HG02981 (cell line): Measurements from ENCODE around the gene GJC2.
"Not testable (repeated sequence)": the region's sequence is repeated elsewhere in the genome, so short reads cannot be mapped to it uniquely, and the experiment has no call there.

ENCODE experiments used
- ATAC-seq: cut with Tn5 transposase; IDR thresholded peaks from one replicate; pipeline ENCODE4 v1.9.1; 2021; ENCODE audit warnings: mild to moderate bottlenecking, moderate library complexity; ENCODE audit not compliant: unreplicated experiment

The GJC2 gene

GRCh38 chr1:228170666-228171065 lies 20.9 kb downstream of the GJC2 start:
- ATAC-seq, result no peak

- no peak for ATAC-seq
Measured at GRCh38 chr1:228171221-228171891, 21.6 kb downstream of the GJC2 start.

DNA sequence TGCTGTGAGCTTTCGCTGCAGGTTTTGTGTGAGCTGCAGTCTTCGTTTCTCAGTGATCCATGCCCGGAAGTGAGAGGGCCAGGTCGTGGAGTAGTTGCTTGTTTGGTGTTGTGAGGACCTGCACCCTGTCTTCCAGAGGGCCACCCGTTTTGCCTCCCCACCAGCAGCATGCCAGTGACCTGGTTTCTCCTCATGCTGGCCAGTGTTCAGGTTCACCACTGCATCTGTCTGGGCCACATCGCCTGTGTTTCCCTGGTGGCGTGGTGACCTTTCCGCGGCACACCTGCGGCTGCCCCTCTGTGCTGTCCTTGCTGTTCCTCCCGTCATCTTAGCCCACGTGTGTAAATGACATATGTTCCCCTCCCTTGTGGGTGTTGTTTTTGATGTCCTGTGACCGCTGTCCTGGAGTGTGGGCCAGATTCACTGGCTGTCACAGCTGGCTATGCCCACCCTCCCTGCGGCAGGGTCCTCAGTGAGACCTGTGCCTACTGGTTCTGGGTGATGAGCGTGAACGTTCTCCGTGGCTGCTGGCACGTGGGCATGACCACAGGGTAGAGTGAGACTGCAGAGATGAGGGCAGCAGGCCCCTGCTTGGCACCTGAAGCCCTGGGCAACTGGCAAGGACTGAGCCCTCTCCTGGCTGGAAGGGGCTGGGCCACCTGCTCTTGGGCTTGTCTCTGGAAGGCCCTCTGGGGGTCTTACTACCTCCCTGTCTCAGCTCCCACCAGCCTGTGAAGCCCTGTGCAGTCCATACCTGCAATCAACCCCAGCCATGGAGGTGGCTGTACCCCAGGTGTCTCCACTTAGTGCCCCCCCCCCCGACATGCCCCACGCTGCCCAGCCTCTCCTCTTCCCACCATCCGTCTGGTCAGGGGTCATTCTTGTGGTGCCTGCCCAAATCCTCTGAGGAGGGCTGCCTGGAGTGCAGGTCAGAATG lies 23.1 kb downstream of the GJC2 start:
- no peak for ATAC-seq

- not testable (repeated sequence) for ATAC-seq
Measured at GRCh38 chr1:228173528-228174481, 24.1 kb downstream of the GJC2 start.

- no peak for ATAC-seq
Measured at GRCh38 chr1:228174482-228175315, 25.0 kb downstream of the GJC2 start.

- no peak for ATAC-seq
Measured at GRCh38 chr1:228175316-228176023, 25.7 kb downstream of the GJC2 start.

GRCh38 chr1:228176024-228176395 lies 26.3 kb downstream of the GJC2 start:
- ATAC-seq, result no peak

- no peak for ATAC-seq
Measured at GRCh38 chr1:228176461-228177182, 26.9 kb downstream of the GJC2 start.

DNA sequence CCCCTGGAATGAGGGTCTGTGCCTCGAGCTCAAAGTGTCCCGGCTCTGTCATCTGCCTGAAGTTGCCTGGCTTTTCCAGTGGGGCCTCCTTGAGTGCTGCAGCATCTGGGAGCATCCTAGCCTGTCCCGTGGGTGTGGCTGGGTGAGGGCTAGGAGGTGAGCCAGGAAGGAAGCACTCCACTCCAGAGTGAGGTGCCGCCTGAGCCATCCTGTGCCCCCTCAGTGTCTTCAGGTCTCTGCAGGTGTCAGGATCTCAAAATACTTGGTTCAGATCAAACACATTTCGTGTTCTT lies 27.4 kb downstream of the GJC2 start:
- no peak for ATAC-seq

- no peak for ATAC-seq
Measured at GRCh38 chr1:228177721-228178710, 28.3 kb downstream of the GJC2 start.

GRCh38 chr1:228178737-228179684 lies 29.3 kb downstream of the GJC2 start:
- ATAC-seq, result no peak

DNA sequence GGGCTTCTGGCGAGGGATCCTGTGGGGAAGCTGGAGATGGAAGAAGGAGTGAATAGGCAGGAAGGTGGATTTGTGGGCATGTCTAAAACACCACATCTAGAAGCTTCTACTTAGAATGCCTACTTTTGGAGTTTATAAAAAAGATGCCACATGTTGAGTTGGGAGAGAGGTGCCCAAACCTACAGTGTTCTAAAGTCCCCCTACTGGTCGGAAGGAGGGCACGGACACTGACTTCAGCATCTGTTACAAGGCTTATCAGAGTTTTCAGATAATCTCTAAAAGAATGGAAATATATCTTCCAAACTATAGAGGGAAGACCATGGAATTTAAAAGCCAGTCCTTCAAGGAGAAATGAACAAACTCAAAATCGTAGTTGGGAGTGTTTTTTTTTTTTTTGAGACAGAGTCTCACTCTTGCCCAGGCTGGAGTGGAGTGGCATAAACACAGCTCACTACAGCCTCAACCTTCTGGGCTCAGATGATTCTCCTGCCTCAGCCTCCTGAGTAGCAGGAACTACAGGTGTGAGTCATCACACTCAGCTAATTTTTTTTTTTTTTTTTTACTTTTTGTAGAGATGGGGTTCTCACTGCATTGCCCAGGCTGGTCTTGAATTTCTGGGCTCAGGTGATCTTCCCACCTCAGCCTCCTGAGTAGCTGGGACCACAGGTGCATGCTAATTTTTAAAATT lies 30.7 kb downstream of the GJC2 start:
- no peak for ATAC-seq

GRCh38 chr1:228180959-228181644 lies 31.4 kb downstream of the GJC2 start:
- no peak for ATAC-seq

- no peak for ATAC-seq
Measured at GRCh38 chr1:228181645-228182034, 31.9 kb downstream of the GJC2 start.

- no peak for ATAC-seq
Measured at GRCh38 chr1:228182296-228183030, 32.7 kb downstream of the GJC2 start.
